Naive thymus-derived CD8-positive, alpha-beta T cell (primary cell): Measurements from ENCODE around the gene ATP1B3. TPM values are rescaled to one million over a fixed set of nuclear protein-coding genes. Genes with fewer than 3 reads are reported as not detected.
A peak's percentile ranks its signal among the peaks of the same experiment; 100 is the strongest.
"Not testable (repeated sequence)": the region's sequence is repeated elsewhere in the genome, so short reads cannot be mapped to it uniquely, and the experiment has no call there.

Experiments used
- ATAC-seq, 2 donors: fragments of 150-1000 bp; cut with Tn5 transposase in 1 of 2; sonication (Bioruptor Pico), chemical (Tn5 transposase) in 1 of 2; 1 replicate in 1 of 2; 2 replicates in 1 of 2; pipeline ENCODE4 v1.10.0; 2021; ENCODE audit warnings: mild to moderate bottlenecking in 2 of 2, moderate library complexity in 2 of 2
- POLR2A ChIA-PET: fragments of 350-600 bp; sonication (Branson Sonifier 250); formaldehyde crosslinking; loops from one replicate; lab custom pipeline; 2021; ENCODE audit warnings: antibody characterized with exemption; lab: Charles Lee
- DNase-seq, 10 donors: peaks; one replicate each; pipeline versions ENCODE4 v3.0.0 to v3.0.0-alpha.2; 2020 to 2022
- H3K27ac Mint-ChIP-seq, 10 donors: one replicate each; pipeline ENCODE4 v1.8.0; 2020 to 2022; ENCODE audit warnings: mild to moderate bottlenecking in 10 of 10, mixed read lengths in 10 of 10, moderate library complexity in 4 of 10, inconsistent platforms in 1 of 10
- H3K27me3 Mint-ChIP-seq, 5 donors: one replicate each; pipeline ENCODE4 v1.8.0; 2021 to 2022; ENCODE audit warnings: mixed read lengths in 5 of 5
- H3K36me3 Mint-ChIP-seq, 3 donors: one replicate each; pipeline ENCODE4 v1.8.0; 2020 to 2022; ENCODE audit warnings: mixed read lengths in 3 of 3, mild to moderate bottlenecking in 2 of 3, inconsistent platforms in 1 of 3
- H3K4me1 Mint-ChIP-seq, 4 donors: one replicate each; pipeline ENCODE4 v1.8.0; 2021 to 2022; ENCODE audit warnings: mixed read lengths in 4 of 4
- H3K4me3 Mint-ChIP-seq, 10 donors: one replicate each; pipeline ENCODE4 v1.8.0; 2020 to 2022; ENCODE audit warnings: mild to moderate bottlenecking in 10 of 10, mixed read lengths in 10 of 10, moderate library complexity in 6 of 10, inconsistent platforms in 1 of 10
- H3K9me3 Mint-ChIP-seq, 9 donors: one replicate each; pipeline ENCODE4 v1.8.0; 2020 to 2022; ENCODE audit warnings: mixed read lengths in 9 of 9, mild to moderate bottlenecking in 3 of 9, inconsistent platforms in 1 of 9, moderate library complexity in 1 of 9
- polyA plus RNA-seq, 3 donors: library from polyadenylated mRNA; unstranded; fragments of 300-500 nt; fragmentation: Illumina TruSeq; gene quantifications; one replicate each; pipeline ENCODE4 v1.2.3, GENCODE V29; 2021
- total RNA-seq, 8 experiments: library from RNA in 2 of 8; stranded (reverse) in 2 of 8; gene quantifications; one replicate each; pipeline ENCODE4 v1.2.3 and lab custom pipeline; 2021 to 2026

The ATP1B3 gene
- total and polyA plus RNA-seq, 5 experiments from 2014 or later, result 25.6 to 104 (median 69.1) TPM

DNA sequence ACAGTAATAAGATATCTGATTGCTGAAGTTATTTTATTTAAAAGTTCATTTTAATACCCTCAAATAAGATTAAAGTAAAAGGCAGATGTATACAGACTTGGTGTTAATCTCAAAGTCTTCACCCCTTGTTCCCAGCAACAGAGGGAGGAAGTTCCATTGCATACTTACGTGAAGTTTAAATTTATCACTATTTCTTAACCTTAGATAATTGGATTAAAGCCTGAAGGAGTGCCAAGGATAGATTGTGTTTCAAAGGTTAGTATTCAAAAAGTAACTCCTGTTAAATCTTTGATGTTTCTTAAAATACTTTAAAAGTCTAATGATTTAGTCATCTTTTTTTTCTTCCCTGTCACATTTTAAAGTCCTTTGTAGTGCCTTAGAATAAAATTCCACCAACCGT, 39.3 kb downstream of the ATP1B3 start:
- Mint-ChIP-seq H3K36me3 (peaks cover 0 to 36% (median 9%) of the 10 kb centered on the region in 3 donors), H3K27me3 (no peaks in the 10 kb centered on the region), H3K4me1 (peaks cover 0 to 6% (median 2%) of the 10 kb centered on the region in 4 donors), H3K9me3 (peaks cover 0 to 9% (median 0%) of the 10 kb centered on the region in 9 donors), H3K27ac (no peak overlapping the region), H3K4me3 (no peak overlapping the region)
- ATAC-seq (no peak), DNase-seq (no peak)
- POLR2A ChIA-PET, result no interaction called here

GRCh38 chr3:141920701-141921100, 44.3 kb downstream of the ATP1B3 start:
- Mint-ChIP-seq H3K4me1 (no peaks in the 10 kb centered on the region), H3K27me3 (no peaks in the 10 kb centered on the region), H3K4me3 (no peak overlapping the region), H3K9me3 (no peaks in the 10 kb centered on the region), H3K27ac (no peak overlapping the region), H3K36me3 (peaks cover 0 to 65% (median 18%) of the 10 kb centered on the region in 3 donors)
- POLR2A ChIA-PET, result no interaction called here
- no peak for ATAC-seq
- no peak for DNase-seq

DNA sequence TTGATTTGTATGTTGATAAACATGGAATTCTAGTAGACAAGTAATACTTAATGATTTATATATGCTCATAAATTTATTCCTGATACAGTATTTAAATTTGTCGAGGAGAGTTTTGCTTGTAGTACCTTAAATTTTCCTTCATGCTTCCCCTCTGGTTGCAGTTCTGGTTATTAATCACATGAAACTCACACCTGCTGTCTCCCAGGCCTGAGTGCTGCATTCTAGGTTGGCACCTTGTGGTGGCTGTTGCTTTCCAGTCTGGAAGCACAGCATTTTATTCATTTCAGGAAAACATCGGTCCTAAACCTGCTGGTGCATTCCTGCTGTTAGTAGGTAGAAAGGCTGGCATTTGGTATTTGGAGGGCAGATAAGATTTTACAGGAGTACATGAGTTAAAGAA, 44.9 kb downstream of the ATP1B3 start:
- ATAC-seq (no peak), DNase-seq (no peak)
- H3K27me3 Mint-ChIP-seq, result no peaks in the 10 kb centered on the region
- peak overlapping the region in 2 of 10 donors; percentile 1 to 17 for H3K27ac Mint-ChIP-seq
- no peaks in the 10 kb centered on the region for H3K4me1 Mint-ChIP-seq
- no peaks in the 10 kb centered on the region for H3K9me3 Mint-ChIP-seq
- peaks cover 0 to 65% (median 19%) of the 10 kb centered on the region in 3 donors for H3K36me3 Mint-ChIP-seq
- H3K4me3 Mint-ChIP-seq, result no peak overlapping the region
- POLR2A ChIA-PET, result no interaction called here

DNA sequence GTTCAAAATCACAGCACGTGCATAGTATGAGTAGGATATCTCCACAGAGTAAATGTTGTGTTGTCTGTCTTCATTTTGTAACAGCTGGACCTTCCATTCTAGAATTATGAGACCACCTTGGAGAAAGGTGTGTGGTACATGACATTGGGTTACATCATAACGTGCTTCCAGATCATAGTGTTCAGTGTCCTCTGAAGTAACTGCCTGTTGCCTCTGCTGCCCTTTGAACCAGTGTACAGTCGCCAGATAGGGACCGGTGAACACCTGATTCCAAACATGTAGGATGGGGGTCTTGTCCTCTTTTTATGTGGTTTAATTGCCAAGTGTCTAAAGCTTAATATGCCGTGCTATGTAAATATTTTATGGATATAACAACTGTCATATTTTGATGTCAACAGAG, 49.2 kb downstream of the ATP1B3 start:
- DNase-seq, POLR2A ChIA-PET, H3K4me3 Mint-ChIP-seq, ATAC-seq, H3K9me3 Mint-ChIP-seq, H3K27me3 Mint-ChIP-seq, H3K4me1 Mint-ChIP-seq: not testable (repeated sequence)
- Mint-ChIP-seq H3K36me3 (peaks cover 0 to 55% (median 23%) of the 10 kb centered on the region in 3 donors), H3K27ac (peak overlapping the region in 3 of 10 donors; percentile 14 to 76 (median 29))

- no peaks in the 10 kb centered on the region for H3K9me3 Mint-ChIP-seq
Measured at GRCh38 chr3:141926929-141927328, 50.5 kb downstream of the ATP1B3 start.

DNA sequence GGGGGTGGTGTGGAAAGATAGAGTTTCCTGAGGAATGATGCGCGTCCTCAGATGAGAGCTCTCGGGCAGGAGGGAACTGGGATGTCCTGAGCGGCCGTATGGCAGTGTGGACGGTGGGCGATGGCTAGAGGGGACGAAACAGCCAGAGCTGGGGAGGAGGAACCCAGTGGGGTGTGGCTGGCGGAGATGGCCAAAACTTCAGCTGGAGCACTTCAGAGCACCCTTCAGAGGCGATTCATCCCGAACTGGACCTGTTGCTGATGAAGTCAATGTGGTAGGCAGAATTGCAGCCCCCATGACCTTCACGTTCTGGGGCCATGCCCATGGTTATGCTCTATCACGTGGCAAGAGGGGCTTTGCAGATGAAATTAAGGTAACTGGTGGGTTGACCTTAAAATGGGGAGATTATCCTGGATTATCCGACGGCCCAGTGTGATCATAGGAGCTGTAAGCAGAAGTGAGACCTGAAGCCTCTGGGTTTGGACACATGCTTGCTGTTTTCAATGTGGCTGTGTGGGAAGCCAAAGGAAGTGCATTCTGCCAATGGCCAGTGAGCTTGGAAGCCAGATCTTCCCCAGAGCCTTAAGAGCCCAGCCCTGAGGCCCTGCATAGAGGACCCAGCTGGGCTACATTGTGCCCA, 52.3 kb downstream of the ATP1B3 start:
- DNase-seq (no peak), ATAC-seq (no peak)
- POLR2A ChIA-PET, result no interaction called here
- no peaks in the 10 kb centered on the region for H3K27me3 Mint-ChIP-seq
- peak overlapping the region in 2 of 10 donors; percentile 51 to 73 for H3K27ac Mint-ChIP-seq
- H3K4me1 Mint-ChIP-seq, result no peaks in the 10 kb centered on the region
- peaks cover 0 to 32% (median 17%) of the 10 kb centered on the region in 3 donors for H3K36me3 Mint-ChIP-seq
- peak overlapping the region in 1 of 10 donors; percentile 49 for H3K4me3 Mint-ChIP-seq
- no peaks in the 10 kb centered on the region for H3K9me3 Mint-ChIP-seq

More at GRCh38 chr3:141926929-141927328, 50.5 kb downstream of the ATP1B3 start:
- Mint-ChIP-seq H3K27ac (peak overlapping the region in 1 of 10 donors; percentile 29), H3K4me3 (no peak overlapping the region), H3K4me1 (no peaks in the 10 kb centered on the region), H3K36me3 (peaks cover 0 to 49% (median 23%) of the 10 kb centered on the region in 3 donors), H3K27me3 (no peaks in the 10 kb centered on the region)
- no peak for ATAC-seq
- POLR2A ChIA-PET, result no interaction called here
- no peak for DNase-seq

- no peaks in the 10 kb centered on the region for H3K27me3 Mint-ChIP-seq
- ATAC-seq, result no peak
- peak overlapping the region in 2 of 10 donors; percentile 41 to 51 for H3K27ac Mint-ChIP-seq
- no peak for DNase-seq
- no peaks in the 10 kb centered on the region for H3K9me3 Mint-ChIP-seq
- POLR2A ChIA-PET, result no interaction called here
- H3K4me1 Mint-ChIP-seq, result peaks cover 0 to 2% (median 0%) of the 10 kb centered on the region in 4 donors
- H3K4me3 Mint-ChIP-seq, result no peak overlapping the region
- peaks cover 0 to 27% (median 16%) of the 10 kb centered on the region in 3 donors for H3K36me3 Mint-ChIP-seq
Measured at GRCh38 chr3:141929341-141929995, 53.0 kb downstream of the ATP1B3 start.

DNA sequence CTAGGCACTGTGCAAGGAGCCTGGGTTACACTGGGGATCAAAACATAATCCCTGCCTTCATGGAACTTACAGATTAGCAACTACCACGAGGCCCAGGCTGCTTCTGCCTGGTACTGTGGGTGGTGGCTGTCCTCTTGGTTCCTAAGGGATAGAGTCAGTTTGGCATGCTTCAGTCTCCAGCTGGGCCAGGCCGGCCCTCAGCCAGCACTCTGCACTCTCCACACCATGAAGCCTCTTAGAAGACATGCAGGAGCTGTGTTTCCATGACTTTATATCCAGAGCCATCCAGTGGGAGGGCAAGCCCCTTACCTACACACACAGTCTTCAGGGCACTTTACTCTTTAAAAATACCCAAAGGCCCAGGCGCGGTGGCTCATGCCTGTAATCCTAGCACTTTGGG, 54.4 kb downstream of the ATP1B3 start:
- Mint-ChIP-seq H3K36me3 (peaks cover 0 to 14% (median 8%) of the 10 kb centered on the region in 3 donors), H3K4me3 (no peak overlapping the region), H3K27ac (no peak overlapping the region), H3K27me3 (no peaks in the 10 kb centered on the region), H3K4me1 (peaks cover 0 to 2% (median 0%) of the 10 kb centered on the region in 4 donors), H3K9me3 (no peaks in the 10 kb centered on the region)
- no peak for ATAC-seq
- DNase-seq, result no peak
- POLR2A ChIA-PET, result no interaction called here

DNA sequence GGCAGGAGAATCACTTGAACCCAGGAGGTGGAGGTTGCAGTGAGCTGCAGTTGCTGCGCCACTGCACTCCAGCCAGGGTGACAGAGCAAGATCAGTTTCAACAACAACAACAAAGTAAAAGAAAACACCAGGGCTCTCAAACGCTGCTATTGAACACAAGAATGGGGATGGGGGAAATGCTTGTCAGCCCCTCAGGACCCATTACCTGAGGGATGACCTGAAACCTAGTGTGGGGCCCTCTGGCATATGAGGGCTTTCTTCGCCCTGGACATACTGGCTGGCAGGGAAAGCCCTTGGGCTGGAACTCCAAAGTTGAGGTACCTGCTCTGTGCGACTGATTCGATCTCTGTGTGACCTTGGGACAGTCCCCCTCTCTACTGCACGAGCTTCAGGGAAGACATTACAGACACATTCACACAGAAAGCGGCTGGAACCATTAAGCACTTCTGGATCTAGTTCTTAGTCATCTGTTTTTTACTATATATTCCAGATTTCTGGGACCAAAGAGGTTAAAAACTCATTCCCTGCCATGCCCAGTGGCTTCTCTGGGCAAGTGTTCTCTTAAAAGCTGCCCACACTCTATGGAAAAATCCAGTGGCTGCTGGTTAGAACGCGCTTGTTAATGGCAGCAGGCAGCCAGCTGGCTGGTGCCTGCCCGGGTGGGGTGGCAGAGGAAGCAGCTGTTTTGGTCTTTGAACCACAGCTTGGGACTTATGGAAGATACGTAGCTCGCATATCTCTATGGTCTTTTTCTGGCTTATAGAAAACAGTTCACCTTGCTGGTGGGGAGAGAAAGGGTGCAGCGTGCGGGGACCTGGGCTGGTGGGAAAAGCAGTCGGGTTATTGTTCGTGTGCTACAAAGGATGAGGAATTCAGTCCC, 57.2 kb downstream of the ATP1B3 start:
- no peak for ATAC-seq
- POLR2A ChIA-PET, result no interaction called here
- DNase-seq, result no peak
- Mint-ChIP-seq H3K27me3 (no peaks in the 10 kb centered on the region), H3K27ac (peak overlapping the region in 2 of 10 donors; percentile 25 to 50), H3K9me3 (no peaks in the 10 kb centered on the region), H3K36me3 (no peaks in the 10 kb centered on the region), H3K4me3 (no peak overlapping the region), H3K4me1 (peaks cover 0 to 2% (median 0%) of the 10 kb centered on the region in 4 donors)

- peaks cover 0 to 2% (median 0%) of the 10 kb centered on the region in 4 donors for H3K4me1 Mint-ChIP-seq
- DNase-seq (no peak), ATAC-seq (no peak)
- H3K36me3 Mint-ChIP-seq, result no peaks in the 10 kb centered on the region
- peak overlapping the region in 3 of 10 donors; percentile 25 to 66 (median 50) for H3K27ac Mint-ChIP-seq
- H3K4me3 Mint-ChIP-seq, result no peak overlapping the region
- no peaks in the 10 kb centered on the region for H3K9me3 Mint-ChIP-seq
- H3K27me3 Mint-ChIP-seq, result no peaks in the 10 kb centered on the region
- POLR2A ChIA-PET, result no interaction called here
Measured at GRCh38 chr3:141934354-141934753, 57.9 kb downstream of the ATP1B3 start.

- ATAC-seq, result no peak
- no peak for DNase-seq
- peaks cover 0 to 8% (median 4%) of the 10 kb centered on the region in 4 donors for H3K4me1 Mint-ChIP-seq
- POLR2A ChIA-PET, result no interaction called here
- H3K27me3 Mint-ChIP-seq, result no peaks in the 10 kb centered on the region
- H3K27ac Mint-ChIP-seq, result no peak overlapping the region
- no peaks in the 10 kb centered on the region for H3K36me3 Mint-ChIP-seq
- no peak overlapping the region for H3K4me3 Mint-ChIP-seq
- no peaks in the 10 kb centered on the region for H3K9me3 Mint-ChIP-seq
Measured at GRCh38 chr3:141938011-141938500, 61.6 kb downstream of the ATP1B3 start.

DNA sequence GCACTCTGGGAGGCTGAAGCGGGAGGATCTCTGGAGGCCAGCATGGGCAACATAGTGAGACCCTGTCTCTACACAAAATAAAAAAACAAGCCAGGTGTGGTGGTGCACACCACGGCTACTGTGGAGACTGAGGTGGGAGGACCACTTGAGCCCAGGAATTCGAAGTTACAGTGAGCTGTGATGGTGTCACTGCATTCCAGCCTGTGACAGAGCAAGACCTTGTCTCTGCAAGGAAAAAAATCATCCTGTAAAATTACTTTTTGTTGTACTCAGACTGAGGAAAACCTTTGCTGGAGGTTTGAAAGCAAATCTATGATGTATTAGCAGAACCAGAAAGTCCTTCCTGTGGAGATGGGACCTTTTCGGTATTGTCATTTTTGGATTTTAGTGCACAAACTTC, 63.3 kb downstream of the ATP1B3 start:
- ATAC-seq, result no peak
- no peaks in the 10 kb centered on the region for H3K36me3 Mint-ChIP-seq
- POLR2A ChIA-PET, result no interaction called here
- no peak overlapping the region for H3K4me3 Mint-ChIP-seq
- no peaks in the 10 kb centered on the region for H3K27me3 Mint-ChIP-seq
- H3K4me1 Mint-ChIP-seq, result peaks cover 0 to 8% (median 3%) of the 10 kb centered on the region in 4 donors
- peak overlapping the region in 1 of 10 donors; percentile 88 for H3K27ac Mint-ChIP-seq
- no peaks in the 10 kb centered on the region for H3K9me3 Mint-ChIP-seq
- no peak for DNase-seq
